Measurements from ENCODE around the gene SLC6A15.

Gene SLC6A15

DNA sequence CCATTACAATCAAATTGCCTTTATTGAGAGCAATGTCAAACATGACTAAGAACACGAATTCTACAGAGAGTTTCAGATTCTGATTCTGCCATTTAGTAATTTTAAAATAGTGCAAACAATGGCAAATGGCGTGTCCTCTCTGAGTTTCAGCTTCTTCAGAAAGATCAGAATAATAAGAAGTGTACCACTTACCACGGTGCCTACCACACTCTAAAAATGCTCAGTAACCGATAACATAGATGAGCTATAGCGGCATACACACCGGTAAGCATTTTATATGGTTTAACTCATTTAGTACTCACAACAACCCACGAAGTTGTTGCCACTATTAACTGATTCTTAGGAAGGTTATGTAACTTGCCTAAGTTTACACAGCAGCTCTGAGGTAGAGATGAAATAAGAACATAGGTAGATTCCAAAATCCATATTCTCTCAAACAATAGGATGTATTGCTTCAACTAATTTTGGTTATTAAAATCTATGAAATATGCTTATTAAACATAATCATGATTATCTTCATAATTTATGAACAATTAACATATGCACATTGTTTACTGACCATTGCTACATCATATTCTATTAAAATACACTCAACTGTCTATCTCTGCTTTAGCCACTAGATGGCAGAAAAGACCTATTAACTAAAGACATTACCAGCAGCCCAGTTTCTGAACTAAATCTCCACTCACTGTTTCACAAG, 38.3 kb downstream of the SLC6A15 start:
- no peak for DNase-seq

DNA sequence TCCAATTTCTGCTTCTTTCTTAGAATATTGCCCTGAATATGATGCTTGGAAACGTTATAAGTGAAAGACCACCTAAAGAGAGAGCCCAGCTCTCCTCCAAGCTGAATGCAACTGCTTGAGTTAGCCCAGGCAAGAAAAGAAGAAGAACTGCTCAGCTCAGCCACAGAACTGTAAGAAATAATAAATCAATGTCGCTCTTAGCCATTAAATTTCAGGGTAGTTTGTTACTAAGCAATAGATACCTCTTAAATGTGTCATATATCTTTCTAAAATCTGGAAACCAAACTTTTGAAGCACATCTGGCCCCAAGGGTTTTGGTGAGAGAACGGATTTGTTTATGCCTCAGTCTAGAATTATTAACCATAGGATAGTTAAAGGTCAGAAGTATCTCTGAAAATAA, 50.4 kb downstream of the SLC6A15 start:
- no peak for DNase-seq

DNA sequence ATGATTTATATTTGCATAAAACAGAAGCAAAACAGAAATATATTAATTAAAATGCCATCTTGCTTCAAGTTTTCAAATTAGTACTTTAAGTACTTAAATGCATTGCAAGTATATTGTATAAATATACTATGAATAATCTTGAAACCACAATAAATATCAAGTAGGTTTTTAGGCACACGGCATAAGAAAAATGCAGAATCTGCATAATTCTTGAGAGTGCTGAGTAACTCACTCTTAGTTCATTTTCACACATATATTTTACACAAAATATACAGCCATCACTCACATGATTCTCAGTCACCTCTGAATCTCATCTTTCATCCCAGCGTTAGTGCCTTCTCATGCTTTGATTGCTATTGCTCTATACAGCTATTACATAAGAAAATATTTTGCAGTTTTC, 51.9 kb downstream of the SLC6A15 start:
- no peak for DNase-seq

DNA sequence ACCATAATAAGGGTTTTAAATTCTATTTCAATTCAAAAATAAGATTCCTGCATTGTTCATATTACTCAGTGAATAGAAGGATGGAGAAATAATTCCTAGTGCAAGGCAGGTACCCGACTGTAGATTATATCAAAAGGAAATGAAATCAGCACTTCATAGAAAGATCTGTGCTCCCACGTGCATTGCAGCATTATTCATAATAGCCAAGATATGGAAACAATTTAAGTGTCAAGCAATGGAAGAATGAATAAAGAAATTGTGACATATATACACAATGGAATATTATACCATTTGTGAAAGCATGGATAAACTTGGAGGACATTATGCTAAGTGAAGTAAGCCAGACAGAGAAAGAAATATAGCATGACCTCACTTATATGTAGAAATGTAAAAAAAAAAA, 53.8 kb downstream of the SLC6A15 start:
- no peak for DNase-seq

DNA sequence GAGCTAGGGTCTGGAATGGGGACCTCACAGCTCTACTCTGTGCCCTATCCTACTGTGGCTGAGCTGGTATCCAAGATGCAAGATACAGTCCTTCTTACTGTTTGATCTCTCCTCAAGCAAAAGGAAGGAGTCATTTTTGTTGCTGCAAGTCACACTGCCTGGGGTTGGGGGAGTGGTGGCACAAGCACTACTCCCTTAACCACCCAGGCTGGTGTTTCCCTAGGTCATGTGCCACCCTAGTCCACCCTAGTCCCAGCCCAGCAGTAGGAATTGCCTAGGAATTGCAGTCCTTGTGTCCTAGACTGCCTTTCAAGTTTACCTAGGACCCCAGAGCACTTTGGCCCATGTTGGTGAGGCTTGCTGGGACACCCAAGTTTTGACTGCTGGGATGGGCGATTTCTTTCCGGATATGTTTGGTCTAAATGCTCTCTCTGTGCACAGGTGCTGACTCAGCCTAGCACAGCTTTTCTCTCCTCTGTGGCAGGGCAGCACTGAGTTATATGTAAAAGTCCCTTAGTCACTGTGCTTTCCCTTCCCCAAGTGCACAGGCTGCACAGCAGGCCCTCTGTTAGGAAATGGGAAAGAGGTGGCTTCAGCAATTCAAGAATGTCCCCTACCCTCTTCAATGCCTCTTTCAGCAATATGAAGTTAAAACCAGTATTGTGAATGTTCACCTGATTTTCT, 54.9 kb downstream of the SLC6A15 start:
- no peak for DNase-seq

DNA sequence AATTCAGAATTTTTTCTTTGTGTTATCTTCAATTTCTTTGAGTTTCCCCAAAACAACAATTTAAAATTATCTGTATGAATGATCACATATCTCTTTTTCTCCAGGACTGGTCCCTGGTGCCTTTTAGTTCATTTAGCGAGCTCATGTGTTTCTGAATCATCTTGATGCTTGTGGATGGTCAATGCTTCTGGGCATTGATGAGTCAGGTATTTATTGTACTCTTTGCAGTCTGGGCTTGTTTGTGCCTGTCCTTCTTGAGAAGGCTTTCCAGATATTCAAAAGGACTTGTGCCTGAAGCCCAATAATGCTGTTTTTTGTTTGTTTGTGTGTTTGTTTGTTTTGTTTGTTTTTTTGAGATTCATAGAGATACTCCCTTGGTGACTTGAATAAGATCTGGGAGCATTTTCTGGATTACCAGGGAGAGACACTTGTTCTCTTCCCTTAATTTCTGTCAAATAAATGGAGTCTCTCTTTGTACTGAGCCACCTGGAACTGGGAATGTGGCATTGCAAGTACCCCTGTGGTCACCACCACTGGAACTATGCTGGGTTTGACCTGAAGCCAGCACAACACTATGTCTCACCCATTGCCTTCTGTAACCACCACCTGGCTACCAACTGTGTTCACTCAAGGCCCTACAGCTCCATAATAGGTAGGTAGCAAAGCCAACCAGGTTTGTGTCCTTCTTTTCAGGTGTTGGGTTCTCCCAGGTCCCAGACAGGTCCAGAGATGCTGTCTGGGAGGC, 56.3 kb downstream of the SLC6A15 start:
- no peak for DNase-seq

DNA sequence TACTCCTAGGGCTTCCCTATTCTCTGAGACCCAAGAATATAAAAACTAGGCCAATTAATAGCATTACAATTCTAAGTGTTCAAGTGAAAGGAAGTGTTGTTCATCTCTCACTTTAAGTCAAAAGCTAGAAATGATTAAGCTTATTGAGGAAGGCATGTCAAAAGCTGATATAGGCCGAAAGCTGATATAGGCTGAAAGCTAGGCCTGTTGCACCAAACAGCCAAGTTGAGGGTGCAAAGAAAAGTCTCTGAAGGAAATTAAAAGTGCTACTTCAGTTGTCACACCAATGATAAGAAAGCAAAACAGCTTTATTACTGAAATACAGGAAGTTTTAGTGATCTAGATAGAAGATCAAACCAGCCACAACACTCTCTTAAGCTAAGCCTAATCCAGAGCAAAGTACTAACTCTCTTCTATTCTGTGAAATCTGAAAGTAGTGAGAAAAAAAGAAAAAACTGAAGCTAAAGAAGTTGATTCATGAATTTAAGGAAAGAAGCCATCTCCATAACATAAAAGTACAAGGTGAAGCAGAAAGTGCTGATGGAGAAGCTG, 68.9 kb downstream of the SLC6A15 start:
- DNase-seq, result no peak

DNA sequence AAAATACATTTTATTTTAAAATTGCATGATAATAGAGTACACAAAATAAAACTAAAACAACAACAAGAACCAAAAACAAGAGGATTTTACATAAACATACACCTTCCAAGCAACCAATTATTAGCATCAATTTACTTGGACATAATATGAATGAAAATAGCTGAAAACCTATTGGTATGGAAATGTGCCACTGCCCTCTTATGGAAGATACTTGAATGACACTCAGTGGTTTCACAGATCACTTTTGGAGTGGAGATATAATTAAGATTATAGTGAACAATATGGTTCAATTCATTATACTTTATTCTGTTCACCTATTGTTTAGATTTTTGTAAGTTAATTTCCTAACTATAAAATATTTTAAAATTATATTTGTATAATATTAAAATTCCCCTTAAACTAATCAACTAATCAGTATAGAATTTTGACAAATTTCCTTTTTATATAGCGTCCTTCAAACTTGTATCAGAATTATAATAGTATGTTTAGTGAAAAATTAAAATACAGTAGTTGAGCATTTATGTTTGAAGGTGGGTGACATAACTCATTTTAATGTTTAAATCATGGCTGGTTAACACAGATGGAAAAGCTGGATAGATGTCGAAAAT, 70.1 kb downstream of the SLC6A15 start:
- DNase-seq, result no peak

DNA sequence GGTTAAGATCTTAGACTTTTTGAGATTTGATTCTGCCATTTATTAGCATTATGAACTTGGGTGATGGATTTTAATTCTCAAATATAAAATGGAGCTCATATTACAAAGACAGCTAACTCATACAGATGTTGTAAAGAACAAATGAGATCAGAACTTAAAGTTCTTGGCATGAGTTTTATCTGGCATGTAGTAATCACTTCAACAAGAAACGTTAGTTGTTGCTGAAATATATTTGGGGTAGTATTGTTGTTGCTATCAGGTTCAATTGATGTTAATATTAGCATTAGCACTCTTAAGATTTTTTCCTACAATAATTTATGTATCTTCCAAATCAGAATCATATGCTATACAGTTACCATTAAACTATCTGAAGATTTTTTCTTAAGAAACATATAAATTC, 71.0 kb downstream of the SLC6A15 start:
- no peak for DNase-seq

DNA sequence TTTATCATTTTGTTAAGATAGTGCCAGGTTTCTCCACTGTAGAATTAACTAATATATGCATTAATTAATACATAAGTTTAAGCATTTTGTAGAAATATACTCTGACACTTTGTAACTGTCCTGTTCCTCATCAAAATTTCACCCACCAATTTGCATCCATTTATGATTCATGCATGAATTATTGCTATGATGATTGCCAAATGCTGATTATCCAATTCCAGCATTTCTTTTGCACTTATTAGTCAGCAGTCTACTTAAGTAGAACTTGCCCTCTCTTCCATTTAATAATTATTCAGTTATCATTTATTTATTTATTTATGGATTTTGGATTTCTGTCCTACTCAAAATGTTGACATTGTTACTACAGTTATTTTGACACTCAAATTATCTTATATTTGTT, 72.2 kb downstream of the SLC6A15 start:
- no peak for DNase-seq

DNA sequence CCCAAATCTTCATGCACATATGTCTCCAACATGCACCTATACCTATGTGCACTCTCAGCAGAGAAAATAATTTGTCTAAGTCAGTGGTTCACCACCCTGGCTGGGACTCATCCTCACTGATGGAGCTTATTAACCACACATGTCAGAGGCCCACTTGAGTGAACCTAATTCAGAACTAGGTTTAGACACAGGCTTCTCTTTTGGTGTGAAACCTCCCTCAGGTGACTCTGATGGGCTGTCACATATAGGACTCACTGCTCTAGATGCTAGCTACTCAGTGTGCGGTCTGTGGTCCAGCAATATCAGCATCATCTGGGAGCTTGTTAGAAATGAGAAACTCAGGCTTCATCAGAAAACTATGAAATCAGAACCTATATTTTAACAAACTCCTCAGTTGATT, 85.7 kb downstream of the SLC6A15 start:
- no peak for DNase-seq

DNA sequence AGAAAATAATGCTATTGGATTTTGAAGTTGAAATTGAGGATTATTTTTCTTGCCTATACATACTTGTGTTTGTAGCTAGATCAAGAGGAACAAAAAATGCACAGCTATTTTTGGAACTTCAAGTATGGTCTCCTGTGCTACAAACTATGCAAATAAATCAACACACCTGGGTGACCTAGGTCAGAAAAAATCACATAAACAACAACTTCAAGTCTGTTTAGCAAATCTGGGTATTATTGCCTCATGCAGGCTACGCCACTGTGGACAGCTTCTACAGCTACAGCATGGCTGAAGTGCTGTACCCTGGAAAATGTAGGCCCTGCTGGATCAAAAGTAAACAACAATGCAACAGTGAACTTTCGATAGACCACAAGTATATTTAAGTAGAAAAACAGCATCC, 87.5 kb downstream of the SLC6A15 start:
- DNase-seq, result no peak

DNA sequence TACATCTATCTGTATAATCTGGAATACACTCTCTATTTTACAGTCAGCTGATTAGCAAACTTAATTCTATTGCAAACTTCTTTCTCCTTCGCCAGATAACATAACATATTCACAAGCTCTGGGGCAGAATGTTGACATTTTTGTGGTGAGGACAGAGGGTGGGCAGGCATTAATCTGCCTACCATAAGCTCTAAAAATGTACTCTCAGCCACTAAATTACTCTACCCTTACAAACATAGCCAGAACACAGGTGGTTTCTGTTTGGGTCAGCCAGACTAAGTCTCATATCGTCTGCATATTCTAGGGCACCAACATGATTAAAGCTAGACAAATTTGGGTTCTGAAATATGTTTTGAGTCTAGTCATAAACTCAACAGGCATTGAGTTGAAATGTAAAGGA, 90.1 kb downstream of the SLC6A15 start:
- DNase-seq, result no peak

DNA sequence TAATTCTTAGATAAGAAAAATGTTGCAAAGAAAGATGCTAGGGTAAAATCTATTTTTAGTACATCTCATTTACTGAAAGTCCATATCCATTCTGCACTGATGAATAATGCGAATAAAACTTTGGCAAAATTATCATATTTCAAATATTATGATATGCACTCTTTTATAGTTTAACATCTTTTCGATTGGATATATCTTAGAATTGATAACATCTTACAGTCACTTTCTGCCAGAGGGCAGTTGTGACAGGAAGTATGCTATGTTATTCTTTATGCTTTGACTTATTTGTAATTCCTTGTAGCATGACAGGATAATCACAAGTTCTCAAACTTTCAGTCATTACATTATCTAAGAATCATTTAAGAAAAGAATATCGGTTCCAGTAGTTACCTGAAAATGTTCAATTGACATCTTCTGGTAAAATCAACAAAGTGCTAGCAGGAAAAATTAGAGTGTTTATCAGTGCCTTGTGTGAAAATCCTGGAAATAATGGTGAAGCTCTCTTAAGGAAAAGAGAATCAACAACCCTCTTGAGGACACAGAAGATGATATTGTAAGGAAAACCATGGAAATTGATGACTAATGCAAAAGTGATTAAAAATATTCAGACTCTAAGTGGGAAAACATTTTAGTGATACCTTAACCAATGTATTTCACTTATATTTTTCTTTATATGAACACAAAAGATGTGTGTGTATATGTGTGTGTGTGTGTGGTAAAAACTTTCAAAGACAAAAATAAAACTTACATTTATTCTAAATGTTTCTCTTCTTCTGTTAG, 95.5 kb downstream of the SLC6A15 start:
- DNase-seq, result no peak

DNA sequence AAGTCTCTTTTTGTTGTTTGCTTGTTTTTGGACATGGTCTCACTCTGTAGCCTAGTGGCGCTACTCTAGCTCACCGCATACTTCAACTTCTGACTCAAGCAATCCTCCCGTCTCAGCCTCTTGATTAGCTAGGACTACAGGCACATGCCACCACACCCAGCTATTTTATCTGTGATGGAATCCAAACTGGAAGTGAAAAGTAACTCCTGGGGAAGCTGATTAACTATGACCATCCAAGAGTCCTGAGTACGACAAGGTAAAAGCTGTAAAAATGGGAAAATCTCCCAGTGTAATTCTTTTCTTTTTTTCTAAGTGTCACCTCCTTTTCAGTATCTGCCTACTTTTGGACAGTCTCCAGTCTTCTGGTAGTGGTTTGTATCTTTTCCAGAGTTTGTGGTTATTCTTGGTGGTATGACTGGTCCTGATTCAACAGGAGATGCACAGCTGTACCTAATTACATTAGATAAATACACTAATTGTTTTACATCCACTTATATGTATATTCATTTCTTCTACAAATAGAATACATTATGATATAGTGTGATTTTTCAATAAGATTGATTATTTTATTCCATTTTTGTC, 97.8 kb downstream of the SLC6A15 start:
- no peak for DNase-seq

DNA sequence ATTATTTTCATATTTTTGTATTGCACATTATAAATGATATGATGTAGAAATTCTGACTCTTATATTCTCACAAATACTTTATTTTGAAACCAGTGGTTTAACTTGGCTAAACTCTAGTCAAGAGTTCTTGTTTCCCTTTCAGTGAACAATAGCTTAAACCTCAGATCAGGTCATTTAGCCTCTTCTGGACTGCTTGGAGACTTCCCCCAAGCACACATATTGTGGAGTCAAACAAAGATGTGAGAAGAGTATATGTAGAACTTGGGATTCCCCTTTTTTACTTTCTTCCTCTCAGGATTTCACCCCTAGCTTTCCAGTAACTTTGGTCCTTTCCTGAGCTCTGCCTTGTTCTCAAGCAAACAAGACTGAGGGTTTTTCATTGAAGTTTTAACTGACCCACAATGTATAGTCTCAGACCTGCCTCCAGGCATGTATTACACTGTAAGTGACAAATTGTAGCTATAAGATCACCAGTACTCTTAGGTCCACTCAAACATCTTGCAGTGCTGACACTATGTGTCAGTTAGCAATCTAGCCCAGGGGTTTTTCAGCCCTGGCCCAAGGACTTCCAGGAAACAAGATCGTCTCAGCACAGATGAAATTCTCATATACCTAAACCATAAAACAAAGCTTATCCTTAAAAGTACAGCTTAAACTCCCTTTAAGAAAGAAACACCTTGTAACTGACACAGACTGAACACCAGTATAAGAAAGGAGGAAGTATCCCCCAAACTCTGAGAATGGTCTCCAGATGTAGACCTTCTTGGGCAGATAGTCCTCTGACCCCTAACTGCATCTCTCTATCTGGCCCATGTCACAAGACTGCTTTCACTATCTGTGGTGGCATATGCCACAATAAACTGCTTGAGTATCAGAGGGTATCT, 98.6 kb downstream of the SLC6A15 start:
- no peak for DNase-seq

DNA sequence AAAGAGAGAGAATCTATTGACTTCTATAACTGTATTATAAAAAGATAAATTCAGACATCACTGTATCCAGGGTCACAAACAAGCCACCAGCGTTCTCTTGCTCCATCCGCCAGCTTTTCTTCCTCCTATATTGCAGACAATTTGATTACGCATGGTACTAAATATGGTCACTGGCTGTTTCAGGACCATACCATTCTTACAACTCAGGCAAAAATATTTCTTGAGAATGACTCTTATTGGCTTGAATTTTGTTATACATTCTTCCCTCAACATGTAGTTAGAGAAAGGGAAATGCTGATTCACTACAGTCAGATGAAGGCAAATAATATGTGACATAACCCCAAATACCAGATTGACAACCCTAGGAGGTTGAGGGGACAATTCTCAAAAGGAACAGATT, 101.3 kb downstream of the SLC6A15 start:
- DNase-seq, result no peak

DNA sequence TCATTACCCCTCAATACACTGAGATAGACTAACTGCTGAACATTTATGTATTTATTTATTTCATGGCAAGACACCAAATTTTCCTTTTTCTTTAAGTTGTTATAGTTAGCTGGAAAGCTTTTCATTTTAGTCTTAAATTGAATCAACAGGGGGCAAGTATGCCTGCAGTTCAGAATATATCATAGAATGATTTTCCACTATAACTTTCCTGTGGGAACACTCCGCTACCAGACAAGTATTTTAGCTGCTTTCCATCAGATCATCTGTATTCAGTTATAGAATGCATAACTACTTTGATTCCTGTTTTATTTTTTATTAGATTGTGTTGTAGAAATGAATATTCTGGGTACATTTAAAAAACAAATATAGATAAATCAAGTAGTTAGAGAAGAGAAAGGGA, 102.0 kb downstream of the SLC6A15 start:
- no peak for DNase-seq

All from activated CD4-positive, alpha-beta T cell treated with anti-CD3 and anti-CD28 coated beads, Interleukin-2, amount 50 U/mL, for 48 hours (primary cell).